Activated CD8-positive, alpha-beta T cell treated with anti-CD3 and anti-CD28 coated beads, Interleukin-2, amount 10 ng/mL, durations not matched to agents 7 days and 5 days (primary cell): ENCODE results near the gene GRK2. TPM values are rescaled to one million over a fixed set of nuclear protein-coding genes. Genes with fewer than 3 reads are reported as not detected.

Source experiments
- ATAC-seq: fragments of 150-1000 bp; cut with Tn5 transposase; one replicate; pipeline ENCODE4 v1.10.0; 2021; ENCODE audit warnings: moderate library complexity
- CTCF ChIA-PET: fragments of 350-600 bp; sonication (Branson Sonifier 250); formaldehyde crosslinking; loops from one replicate; lab custom pipeline; 2021; ENCODE audit warnings: antibody characterized with exemption; lab: Charles Lee
- POLR2A ChIA-PET: fragments of 350-600 bp; sonication (Branson Sonifier 250); formaldehyde crosslinking; loops from one replicate; lab custom pipeline; 2021; ENCODE audit warnings: antibody characterized with exemption; lab: Charles Lee
- DNase-seq: peaks from one replicate; pipeline ENCODE4 v3.0.0-alpha.2; 2020
- H3K27ac Mint-ChIP-seq: one replicate; pipeline ENCODE4 v1.8.0; 2021; ENCODE audit warnings: mild to moderate bottlenecking, mixed read lengths
- H3K27me3 Mint-ChIP-seq: one replicate; pipeline ENCODE4 v1.8.0; 2021; ENCODE audit warnings: low read depth, mixed read lengths
- H3K36me3 Mint-ChIP-seq: one replicate; pipeline ENCODE4 v1.8.0; 2021; ENCODE audit warnings: low read depth, mixed read lengths
- H3K4me1 Mint-ChIP-seq: one replicate; pipeline ENCODE4 v1.8.0; 2021; ENCODE audit warnings: low read depth, mixed read lengths
- H3K4me3 Mint-ChIP-seq: one replicate; pipeline ENCODE4 v1.8.0; 2021; ENCODE audit warnings: mild to moderate bottlenecking, mixed read lengths
- H3K9me3 Mint-ChIP-seq: one replicate; pipeline ENCODE4 v1.8.0; 2022; ENCODE audit warnings: mixed read lengths; ENCODE audit not compliant: insufficient read depth
- total RNA-seq, 2 experiments: library from RNA; stranded (reverse); gene quantifications; one replicate each; pipeline ENCODE4 v1.2.3, GENCODE V29; 2021

Gene GRK2
- total RNA-seq, 2 experiments from 2014 or later, result 338 to 348 TPM

GRCh38 chr11:67264877-67265632 is 1.2 kb upstream of the GRK2 start:
- Mint-ChIP-seq H3K9me3 (no peaks in the 10 kb centered on the region), H3K4me3 (peak overlapping the region; percentile 52), H3K36me3 (peaks cover 31% of the 10 kb centered on the region), H3K27ac (peak overlapping the region; percentile 73), H3K27me3 (no peaks in the 10 kb centered on the region), H3K4me1 (peaks cover 66% of the 10 kb centered on the region)
- no peak for DNase-seq
- no peak for ATAC-seq
- ChIA-PET POLR2A (interaction anchor here (0.7 to 1.7 kb wide), 6 partner anchors 10 to 174 kb away, joined by 3 to 8 read pairs (median 4); partner anchors contain the start of gene POLD4), CTCF (interaction anchor here (0.7 to 4.9 kb wide), 10 partner anchors 12 to 117 kb away, joined by 3 to 116 read pairs (median 22); partner anchors contain the start of genes ANKRD13D and POLD4)

GRCh38 chr11:67265633-67266448 is 432 bp upstream of the GRK2 start:
- H3K27me3 Mint-ChIP-seq, result no peaks in the 10 kb centered on the region
- POLR2A ChIA-PET, result interaction anchor here (0.7 to 8.1 kb wide), 5 partner anchors 11 to 173 kb away, joined by 3 to 201 read pairs (median 8); partner anchors contain the start of gene ANKRD13D

GRCh38 chr11:67267188-67268080 is 1.2 kb downstream of the GRK2 start:
- Mint-ChIP-seq H3K27me3 (no peaks in the 10 kb centered on the region), H3K27ac (peak overlapping the region; percentile 99), H3K36me3 (peaks cover 55% of the 10 kb centered on the region), H3K9me3 (no peaks in the 10 kb centered on the region), H3K4me1 (peaks cover 75% of the 10 kb centered on the region), H3K4me3 (peak overlapping the region; percentile 98)
- DNase-seq (peak; percentile 71), ATAC-seq (peak; percentile 0)
- ChIA-PET CTCF (interaction anchor here (0.7 to 7.4 kb wide), 20 partner anchors 10 to 142 kb away, joined by 3 to 60 read pairs (median 4); partner anchors contain the start of genes ANKRD13D and PPP1CA), POLR2A (interaction anchor here (0.6 to 8.1 kb wide), 13 partner anchors 9 to 144 kb away, joined by 3 to 201 read pairs (median 5); partner anchors contain the start of genes ANKRD13D and POLD4)

More at GRCh38 chr11:67265633-67266448, 432 bp upstream of the GRK2 start:
- H3K4me3 Mint-ChIP-seq, result peak overlapping the region; percentile 77
- CTCF ChIA-PET, result interaction anchor here (1.0 to 7.4 kb wide), 9 partner anchors 13 to 116 kb away, joined by 3 to 116 read pairs (median 50); partner anchors contain the start of genes ANKRD13D and POLD4
- peaks cover 39% of the 10 kb centered on the region for H3K36me3 Mint-ChIP-seq
- ATAC-seq (peak; percentile 46), DNase-seq (peak; percentile 79)
- H3K9me3 Mint-ChIP-seq, result no peaks in the 10 kb centered on the region
- H3K4me1 Mint-ChIP-seq, result peaks cover 71% of the 10 kb centered on the region
- H3K27ac Mint-ChIP-seq, result peak overlapping the region; percentile 73

- H3K27me3 Mint-ChIP-seq, result no peaks in the 10 kb centered on the region
- H3K27ac Mint-ChIP-seq, result peak overlapping the region; percentile 99
- H3K9me3 Mint-ChIP-seq, result no peaks in the 10 kb centered on the region
- DNase-seq (peak; percentile 85), ATAC-seq (peak; percentile 18)
- POLR2A ChIA-PET, result interaction anchor here (0.6 to 8.1 kb wide), 11 partner anchors 9 to 143 kb away, joined by 3 to 201 read pairs (median 6); partner anchors contain the start of genes ANKRD13D and POLD4
- peaks cover 64% of the 10 kb centered on the region for H3K36me3 Mint-ChIP-seq
- CTCF ChIA-PET, result interaction anchor here (0.7 to 7.4 kb wide), 16 partner anchors 9 to 141 kb away, joined by 3 to 60 read pairs (median 4); partner anchors contain the start of genes ANKRD13D and PPP1CA
- H3K4me1 Mint-ChIP-seq, result peaks cover 75% of the 10 kb centered on the region
- peak overlapping the region; percentile 98 for H3K4me3 Mint-ChIP-seq
Measured at GRCh38 chr11:67268081-67268961, 2.0 kb downstream of the GRK2 start.

- Mint-ChIP-seq H3K9me3 (no peaks in the 10 kb centered on the region), H3K4me1 (peaks cover 74% of the 10 kb centered on the region), H3K36me3 (peaks cover 66% of the 10 kb centered on the region), H3K27ac (peak overlapping the region; percentile 99), H3K27me3 (no peaks in the 10 kb centered on the region), H3K4me3 (peak overlapping the region; percentile 98)
- ATAC-seq (no peak), DNase-seq (no peak)
- CTCF ChIA-PET, result interaction anchor here (1.0 to 7.4 kb wide), 3 partner anchors 20 to 133 kb away, joined by 3 to 60 read pairs (median 9); partner anchors contain the start of genes ANKRD13D and PPP1CA
- POLR2A ChIA-PET, result interaction anchor here (4.3 to 8.1 kb wide), 2 partner anchors 8 to 20 kb away, joined by 50 to 201 read pairs; partner anchors contain the start of gene ANKRD13D
Measured at GRCh38 chr11:67268962-67269268, 2.6 kb downstream of the GRK2 start.

GRCh38 chr11:67269401-67270255 is 3.4 kb downstream of the GRK2 start:
- DNase-seq, result no peak
- POLR2A ChIA-PET, result interaction anchor here (0.9 to 8.1 kb wide), 6 partner anchors 7 to 127 kb away, joined by 3 to 201 read pairs (median 16); partner anchors contain the start of genes ANKRD13D and RAD9A

GRCh38 chr11:67270256-67271204 is 4.3 kb downstream of the GRK2 start:
- POLR2A ChIA-PET, result interaction anchor here (0.6 to 8.1 kb wide), 14 partner anchors 6 to 613 kb away, joined by 3 to 201 read pairs (median 4); partner anchors contain the start of genes ANKRD13D, POLD4 and RAD9A

More at GRCh38 chr11:67269401-67270255, 3.4 kb downstream of the GRK2 start:
- H3K36me3 Mint-ChIP-seq, result peaks cover 72% of the 10 kb centered on the region
- peak overlapping the region; percentile 99 for H3K27ac Mint-ChIP-seq
- no peaks in the 10 kb centered on the region for H3K9me3 Mint-ChIP-seq
- H3K4me3 Mint-ChIP-seq, result peak overlapping the region; percentile 98
- ATAC-seq, result no peak
- peaks cover 74% of the 10 kb centered on the region for H3K4me1 Mint-ChIP-seq
- no peaks in the 10 kb centered on the region for H3K27me3 Mint-ChIP-seq
- CTCF ChIA-PET, result interaction anchor here (0.8 to 7.4 kb wide), 6 partner anchors 10 to 82 kb away, joined by 3 to 60 read pairs (median 10); partner anchors contain the start of gene ANKRD13D

GRCh38 chr11:67271205-67271540 is 4.9 kb downstream of the GRK2 start:
- H3K9me3 Mint-ChIP-seq, result no peaks in the 10 kb centered on the region
- H3K27me3 Mint-ChIP-seq, result no peaks in the 10 kb centered on the region
- ATAC-seq (no peak), DNase-seq (no peak)
- POLR2A ChIA-PET, result interaction anchor here (0.6 to 8.1 kb wide), 11 partner anchors 12 to 614 kb away, joined by 3 to 201 read pairs (median 4); partner anchors contain the start of genes ANKRD13D and POLD4
- peak overlapping the region; percentile 98 for H3K4me3 Mint-ChIP-seq
- peaks cover 85% of the 10 kb centered on the region for H3K36me3 Mint-ChIP-seq
- CTCF ChIA-PET, result interaction anchor here (1.0 to 7.4 kb wide), 9 partner anchors 8 to 80 kb away, joined by 3 to 60 read pairs (median 11); partner anchors contain the start of gene ANKRD13D
- H3K27ac Mint-ChIP-seq, result peak overlapping the region; percentile 99
- H3K4me1 Mint-ChIP-seq, result peaks cover 73% of the 10 kb centered on the region

More at GRCh38 chr11:67270256-67271204, 4.3 kb downstream of the GRK2 start:
- CTCF ChIA-PET, result interaction anchor here (1.0 to 7.4 kb wide), 10 partner anchors 9 to 81 kb away, joined by 3 to 60 read pairs (median 8); partner anchors contain the start of gene ANKRD13D
- ATAC-seq (no peak), DNase-seq (no peak)
- H3K27me3 Mint-ChIP-seq, result no peaks in the 10 kb centered on the region
- H3K27ac Mint-ChIP-seq, result peak overlapping the region; percentile 99
- H3K4me3 Mint-ChIP-seq, result peak overlapping the region; percentile 98
- H3K9me3 Mint-ChIP-seq, result no peaks in the 10 kb centered on the region
- H3K4me1 Mint-ChIP-seq, result peaks cover 72% of the 10 kb centered on the region
- H3K36me3 Mint-ChIP-seq, result peaks cover 79% of the 10 kb centered on the region
